H9 (cell line): ENCODE measurements around the gene NDUFV2. TPM values are rescaled to one million over a fixed set of nuclear protein-coding genes. Genes with fewer than 3 reads are reported as not detected.

Experiments used
- DNase-seq: peaks from one replicate; pipeline ENCODE4 v3.0.0-alpha.2; 2017
- H2AFZ ChIP-seq: one replicate; pipeline ENCODE4 v1.6.1; 2013; ENCODE audit warnings: mild to moderate bottlenecking, low read length, control low read depth, moderate library complexity
- H2AK5ac ChIP-seq: 2 replicates; pipeline ENCODE4 v1.6.1; 2013; ENCODE audit warnings: low read length, control low read depth, mixed read lengths; ENCODE audit not compliant: insufficient read length
- H2BK120ac ChIP-seq: one replicate; pipeline ENCODE4 v1.6.1; 2013; ENCODE audit warnings: low read depth, mild to moderate bottlenecking, low read length, control low read depth, inconsistent platforms; ENCODE audit not compliant: poor library complexity, severe bottlenecking
- H2BK12ac ChIP-seq: 2 replicates; pipeline ENCODE4 v1.6.1; 2013; ENCODE audit warnings: low read length, control low read depth, mixed read lengths, low read depth; ENCODE audit not compliant: insufficient read length
- H2BK15ac ChIP-seq: 2 replicates; pipeline ENCODE4 v1.6.1; 2013; ENCODE audit warnings: low read depth, low read length, control low read depth
- H2BK20ac ChIP-seq: one replicate; pipeline ENCODE4 v1.6.1; 2013; ENCODE audit warnings: low read depth, mild to moderate bottlenecking, low read length, control low read depth, inconsistent platforms; ENCODE audit not compliant: poor library complexity, severe bottlenecking
- H2BK5ac ChIP-seq: 2 replicates; pipeline ENCODE4 v1.6.1; 2013; ENCODE audit warnings: low read length, control low read depth, mixed read lengths; ENCODE audit not compliant: insufficient read length
- H3K14ac ChIP-seq: 2 replicates; pipeline ENCODE4 v1.6.1; 2013; ENCODE audit warnings: low read length, control low read depth; ENCODE audit not compliant: insufficient read depth
- H3K18ac ChIP-seq: 2 replicates; pipeline ENCODE4 v1.6.1; 2013; ENCODE audit warnings: low read depth, mild to moderate bottlenecking, mixed read lengths, low read length, control low read depth; ENCODE audit not compliant: insufficient read length
- H3K23ac ChIP-seq: 2 replicates; pipeline ENCODE4 v1.6.1; 2013; ENCODE audit warnings: low read length, control low read depth, mixed read lengths, low read depth; ENCODE audit not compliant: insufficient read length
- H3K23me2 ChIP-seq: 2 replicates; pipeline ENCODE4 v1.6.1; 2013; ENCODE audit warnings: low read depth, mild to moderate bottlenecking, mixed read lengths, low read length, control low read depth; ENCODE audit not compliant: insufficient read length, poor library complexity, severe bottlenecking
- H3K27ac ChIP-seq: 2 replicates; pipeline ENCODE4 v1.5.1; 2013; ENCODE audit warnings: low read length, control low read depth, mixed read lengths, low read depth; ENCODE audit not compliant: insufficient read length
- H3K27me3 ChIP-seq: 2 replicates; pipeline ENCODE4 v1.6.1; 2013; ENCODE audit warnings: low read length, control low read depth, inconsistent platforms; ENCODE audit not compliant: insufficient read depth
- H3K4ac ChIP-seq: 2 replicates; pipeline ENCODE4 v1.6.1; 2013; ENCODE audit warnings: low read depth, mild to moderate bottlenecking, control low read depth, inconsistent platforms, low read length, moderate library complexity
- H3K4me1 ChIP-seq: 2 replicates; pipeline ENCODE4 v1.6.1; 2013; ENCODE audit warnings: low read length, control low read depth, inconsistent platforms; ENCODE audit not compliant: insufficient read depth
- H3K4me2 ChIP-seq: 2 replicates; pipeline ENCODE4 v1.6.1; 2013; ENCODE audit warnings: low read length, control low read depth, mixed read lengths; ENCODE audit not compliant: insufficient read length, insufficient read depth
- H3K56ac ChIP-seq: 2 replicates; pipeline ENCODE4 v1.6.1; 2013; ENCODE audit warnings: low read depth, mild to moderate bottlenecking, mixed read lengths, low read length, control low read depth; ENCODE audit not compliant: insufficient read length
- H3K79me1 ChIP-seq: 2 replicates; pipeline ENCODE4 v1.6.1; 2013; ENCODE audit warnings: low read depth, mild to moderate bottlenecking, moderate library complexity, low read length, control low read depth, inconsistent platforms; ENCODE audit not compliant: insufficient read depth, poor library complexity, severe bottlenecking
- H3K79me2 ChIP-seq: 2 replicates; pipeline ENCODE4 v1.6.1; 2013; ENCODE audit warnings: low read length, control low read depth, inconsistent platforms; ENCODE audit not compliant: insufficient read depth
- H3K9ac ChIP-seq: 2 replicates; pipeline ENCODE4 v1.6.1; 2013; ENCODE audit warnings: low read length, control low read depth, mixed read lengths; ENCODE audit not compliant: insufficient read length; ENCODE audit errors: extremely low read depth
- H3K9me3 ChIP-seq: one replicate; pipeline ENCODE4 v1.6.1; 2013; ENCODE audit warnings: low read depth, low read length, inconsistent platforms; ENCODE audit not compliant: control insufficient read depth
- H3T11ph ChIP-seq: one replicate; pipeline ENCODE4 v1.6.1; 2013; ENCODE audit warnings: mild to moderate bottlenecking, low read length, control low read depth, inconsistent platforms
- H4K20me1 ChIP-seq: one replicate; pipeline ENCODE4 v1.6.1; 2013; ENCODE audit not compliant: control insufficient read depth, insufficient read length, insufficient read depth
- H4K5ac ChIP-seq: 2 replicates; pipeline ENCODE4 v1.6.1; 2013; ENCODE audit warnings: low read depth, mild to moderate bottlenecking, mixed read lengths, low read length, control low read depth; ENCODE audit not compliant: insufficient read length
- H4K8ac ChIP-seq: replicated peaks from 2 replicates; pipeline ENCODE4 v1.6.1; 2013; ENCODE audit warnings: low read length, control low read depth, mixed read lengths, low read depth; ENCODE audit not compliant: insufficient read length
- H4K91ac ChIP-seq: 2 replicates; pipeline ENCODE4 v1.6.1; 2013; ENCODE audit warnings: low read depth, mild to moderate bottlenecking, moderate library complexity, mixed read lengths, low read length, control low read depth; ENCODE audit not compliant: insufficient read length
- H3K27ac Mint-ChIP-seq, 3 experiments: 2 replicates in 2 of 3; 3 replicates in 1 of 3; pipeline ENCODE4 v1.8.0; 2020 to 2021; ENCODE audit warnings: mixed read lengths in 3 of 3, mild to moderate bottlenecking in 1 of 3, moderate library complexity in 1 of 3
- H3K27me3 Mint-ChIP-seq: 2 replicates; pipeline ENCODE4 v1.8.0; 2021; ENCODE audit warnings: low read depth, mild to moderate bottlenecking, moderate library complexity, mixed read lengths
- H3K36me3 Mint-ChIP-seq, 3 experiments: 2 replicates in 2 of 3; 3 replicates in 1 of 3; pipeline ENCODE4 v1.8.0; 2020 to 2021; ENCODE audit warnings: low read depth in 3 of 3, mixed read lengths in 3 of 3; ENCODE audit not compliant: insufficient read depth in 1 of 3
- H3K4me1 Mint-ChIP-seq, 2 experiments: 2 replicates each; pipeline ENCODE4 v1.8.0; 2020; ENCODE audit warnings: mixed read lengths in 2 of 2
- H3K4me3 Mint-ChIP-seq, 2 experiments: 2 replicates in 1 of 2; 3 replicates in 1 of 2; pipeline ENCODE4 v1.8.0; 2020 to 2021; ENCODE audit warnings: mild to moderate bottlenecking in 2 of 2, mixed read lengths in 2 of 2, moderate library complexity in 1 of 2
- H3K9me3 Mint-ChIP-seq, 2 experiments: 2 replicates in 1 of 2; 3 replicates in 1 of 2; pipeline ENCODE4 v1.8.0; 2020; ENCODE audit warnings: mild to moderate bottlenecking in 2 of 2, mixed read lengths in 2 of 2, moderate library complexity in 1 of 2
- CTCF ChIP-seq: fragments of 200-600 bp; sonication (generic); conservative IDR thresholded peaks from 3 replicates; pipeline ENCODE4 v1.8.0; 2021; ENCODE audit warnings: antibody characterized with exemption, mild to moderate bottlenecking
- WGBS: extraction: QIAGEN DNeasy Blood & Tissue Kit; methylation state at CpG from one replicate; pipeline ENCODE4 v1.1.7; 2013; ENCODE audit warnings: missing lambda C conversion rate, low lambda C conversion rate, mixed read lengths; ENCODE audit not compliant: insufficient read length; ENCODE audit errors: extremely low coverage; 5-methylcytosine and 5-hydroxymethylcytosine counted together
- total RNA-seq: library from RNA; stranded (reverse); gene quantifications from 2 replicates; pipeline ENCODE4 v1.2.1, GENCODE V29; 2021

Gene NDUFV2
- total RNA-seq, 1 experiment from 2014 or later = 206 TPM

GRCh38 chr18:9070212-9070611, 32.3 kb upstream of the NDUFV2 start:
- H3K9me3 ChIP-seq = no peaks in the 10 kb centered on the region
- H3K36me3 Mint-ChIP-seq = no peaks in the 10 kb centered on the region; a peak in 1 of 7 replicates
- H3K4me1 Mint-ChIP-seq = peaks cover 6 to 8% of the 10 kb centered on the region in 2 experiments
- no peak overlapping the region for H3K18ac ChIP-seq
- no peak overlapping the region for H2BK120ac ChIP-seq
- H3K4ac ChIP-seq = no peak overlapping the region
- TF ChIP-seq CTCF = no peak
- no peak overlapping the region for H3K4me3 Mint-ChIP-seq
- H2AFZ ChIP-seq = no peak overlapping the region
- no peak overlapping the region for H3K27ac Mint-ChIP-seq
- H2AK5ac ChIP-seq = no peak overlapping the region
- H2BK20ac ChIP-seq = no peak overlapping the region
- no CpG with 5 or more reads among the region's 5 CpGs for WGBS
- no peaks in the 10 kb centered on the region for H4K20me1 ChIP-seq
- no peak overlapping the region for H4K5ac ChIP-seq
- H3K4me2 ChIP-seq = no peak overlapping the region
- no peak overlapping the region for H4K91ac ChIP-seq
- H4K8ac ChIP-seq = no peak overlapping the region
- H3K79me2 ChIP-seq = no peaks in the 10 kb centered on the region
- no peak overlapping the region for H2BK15ac ChIP-seq
- H3K23ac ChIP-seq = no peak overlapping the region
- no peak overlapping the region for H2BK5ac ChIP-seq
- H3K27ac ChIP-seq = no peak overlapping the region
- H3K4me1 ChIP-seq = no peaks in the 10 kb centered on the region
- H3K14ac ChIP-seq = no peak overlapping the region
- no peaks in the 10 kb centered on the region for H3K27me3 ChIP-seq
- no peak overlapping the region for H3K56ac ChIP-seq
- no peaks in the 10 kb centered on the region for H3K79me1 ChIP-seq
- no peaks in the 10 kb centered on the region for H3K23me2 ChIP-seq
- no peak overlapping the region for H3T11ph ChIP-seq
- no peak for DNase-seq
- no peaks in the 10 kb centered on the region for H3K9me3 Mint-ChIP-seq
- H2BK12ac ChIP-seq = no peak overlapping the region
- no peak overlapping the region for H3K9ac ChIP-seq
- H3K27me3 Mint-ChIP-seq = peaks cover 3% of the 10 kb centered on the region; the same call in 1 of the 2 replicates
